ENCODE measurements around the gene BAK1.

The BAK1 gene

DNA sequence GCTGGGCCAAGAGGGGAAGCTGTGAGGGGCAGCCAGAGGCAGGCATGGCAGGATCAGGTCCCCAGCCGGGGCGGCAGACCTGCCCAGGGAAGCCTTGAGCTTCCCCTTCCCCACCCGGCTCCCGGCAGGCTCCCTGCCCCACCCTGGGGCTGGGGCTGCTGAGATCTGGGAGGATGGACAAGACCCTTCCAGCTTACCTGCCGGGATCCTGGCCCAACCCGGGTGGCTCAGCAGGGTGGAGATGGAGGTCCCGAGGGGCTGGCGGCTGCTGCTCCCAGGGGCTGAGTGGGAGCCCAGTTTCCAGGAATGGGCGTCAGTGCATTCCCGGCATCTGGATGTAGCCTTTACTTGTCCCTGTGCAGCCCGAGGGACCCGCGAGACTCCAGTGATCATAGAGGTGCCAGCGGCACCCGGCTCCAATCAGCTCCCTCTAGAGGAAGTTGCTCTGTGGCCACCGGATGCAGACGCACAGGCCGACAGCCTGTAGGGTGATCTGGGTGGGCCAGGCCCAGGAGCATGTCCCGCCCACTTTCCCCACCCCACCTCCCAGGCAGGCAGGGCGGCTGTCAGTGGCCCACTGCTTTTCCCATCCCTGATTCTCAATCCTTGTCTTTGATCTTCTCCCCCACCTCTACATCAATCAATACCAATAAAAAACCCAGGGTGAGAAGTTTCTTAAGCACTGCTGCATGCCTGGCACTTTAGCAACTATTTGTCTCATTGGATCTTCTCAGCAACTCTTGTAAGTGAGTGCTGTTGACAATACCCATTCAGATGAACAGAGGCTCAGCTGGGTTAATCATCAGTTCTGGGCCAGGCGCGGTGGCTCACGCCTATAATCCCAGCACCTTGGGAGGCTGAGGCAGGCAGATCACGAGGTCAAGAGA, at the start of gene BAK1:
Gene BAK1 (minus strand): TSS at position 449 of the 887 bp plus-strand sequence. CDS start 2,672 bp downstream, outside the sequence.
- TF ChIP-seq, protein P1, sequence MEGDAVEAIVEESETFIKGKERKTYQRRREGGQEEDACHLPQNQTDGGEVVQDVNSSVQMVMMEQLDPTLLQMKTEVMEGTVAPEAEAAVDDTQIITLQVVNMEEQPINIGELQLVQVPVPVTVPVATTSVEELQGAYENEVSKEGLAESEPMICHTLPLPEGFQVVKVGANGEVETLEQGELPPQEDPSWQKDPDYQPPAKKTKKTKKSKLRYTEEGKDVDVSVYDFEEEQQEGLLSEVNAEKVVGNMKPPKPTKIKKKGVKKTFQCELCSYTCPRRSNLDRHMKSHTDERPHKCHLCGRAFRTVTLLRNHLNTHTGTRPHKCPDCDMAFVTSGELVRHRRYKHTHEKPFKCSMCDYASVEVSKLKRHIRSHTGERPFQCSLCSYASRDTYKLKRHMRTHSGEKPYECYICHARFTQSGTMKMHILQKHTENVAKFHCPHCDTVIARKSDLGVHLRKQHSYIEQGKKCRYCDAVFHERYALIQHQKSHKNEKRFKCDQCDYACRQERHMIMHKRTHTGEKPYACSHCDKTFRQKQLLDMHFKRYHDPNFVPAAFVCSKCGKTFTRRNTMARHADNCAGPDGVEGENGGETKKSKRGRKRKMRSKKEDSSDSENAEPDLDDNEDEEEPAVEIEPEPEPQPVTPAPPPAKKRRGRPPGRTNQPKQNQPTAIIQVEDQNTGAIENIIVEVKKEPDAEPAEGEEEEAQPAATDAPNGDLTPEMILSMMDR (IDR thresholded peaks at IDR 0.05; ENCODE audit: low read depth, low read length, missing control alignments) = peak; percentile 49
- H3K4me3 ChIP-seq (replicated peaks; ENCODE audit: low read depth, low read length) = peak within 1 kb of the TSS; percentile 95
- peak; percentile 61 for DNase-seq (ENCODE audit: extremely low read depth, low read depth)

DNA sequence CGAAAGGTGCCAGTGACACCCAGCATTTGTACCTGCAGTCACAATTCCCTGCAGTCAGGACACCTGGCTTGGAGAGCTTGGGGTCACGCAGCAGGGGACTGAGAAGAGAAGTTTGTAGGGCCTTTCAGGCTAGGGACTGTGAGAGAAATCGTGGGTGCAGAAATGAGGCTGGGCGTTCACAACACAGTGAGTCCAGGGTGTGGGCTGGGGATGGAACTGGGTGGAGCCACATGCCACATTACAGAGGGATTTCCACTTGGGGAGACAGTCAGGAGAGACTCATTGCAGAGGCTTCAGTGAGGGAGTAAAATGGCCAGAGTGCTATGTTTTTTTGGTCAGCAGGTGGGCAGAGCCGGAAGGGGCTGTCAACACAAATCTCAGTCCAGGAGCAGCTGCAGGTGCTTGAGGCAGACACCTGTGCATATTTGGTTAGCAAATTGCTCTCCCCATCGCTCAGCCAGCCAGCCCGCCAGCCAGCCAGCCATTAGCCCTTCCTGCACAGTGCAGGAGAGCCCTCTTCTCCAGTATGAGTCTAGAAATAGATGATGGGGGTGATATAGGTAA, 48.4 kb upstream of the BAK1 start:
- TF ChIP-seq, protein P1 (IDR thresholded peaks at IDR 0.05; ENCODE audit: low read depth, low read length, missing control alignments) = no peak
- DNase-seq (ENCODE audit: extremely low read depth, low read depth) = no peak
- no peak overlapping the region for H3K4me3 ChIP-seq (replicated peaks; ENCODE audit: low read depth, low read length)

DNA sequence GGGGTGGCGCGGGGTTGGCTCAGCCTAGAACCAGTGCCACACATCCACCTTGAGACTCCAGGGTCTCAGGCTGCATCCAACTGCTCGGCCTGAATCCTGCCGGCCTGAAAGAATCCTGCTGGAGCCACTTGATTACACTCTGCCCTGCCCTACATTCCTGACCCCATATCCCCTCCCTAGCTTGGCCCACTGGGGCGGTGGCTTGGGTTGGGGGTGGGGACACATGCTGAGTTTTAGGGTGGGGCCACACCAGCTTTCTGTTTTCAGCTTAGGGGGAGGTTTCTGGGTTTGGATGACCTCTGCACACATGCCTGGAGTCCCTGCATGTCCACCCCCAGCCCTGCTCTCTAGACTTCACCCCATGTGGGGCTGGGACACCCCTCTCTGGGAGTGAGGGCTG, 47.8 kb upstream of the BAK1 start:
- DNase-seq (ENCODE audit: extremely low read depth, low read depth) = no peak
- TF ChIP-seq, protein P1 (IDR thresholded peaks at IDR 0.05; ENCODE audit: low read depth, low read length, missing control alignments) = no peak

DNA sequence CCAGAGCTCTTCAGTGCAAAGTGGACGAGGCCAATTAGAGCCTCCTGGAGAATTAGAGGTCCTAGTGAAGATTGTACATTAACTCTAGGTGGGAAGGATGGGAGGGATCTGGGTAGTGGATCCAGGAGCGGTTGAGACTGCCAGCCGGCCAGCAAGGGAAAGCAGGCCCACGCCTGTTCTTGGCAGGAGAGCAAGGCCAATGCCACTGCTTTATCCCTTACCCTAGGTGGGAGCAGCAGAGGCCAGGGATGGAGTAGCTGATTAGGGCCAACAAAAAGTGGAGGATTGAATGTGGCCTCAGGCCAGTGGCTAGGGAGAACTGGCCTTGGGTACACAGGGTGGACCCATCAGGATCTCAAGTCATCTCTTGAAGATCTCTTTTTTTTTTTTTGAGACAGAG, 44.8 kb upstream of the BAK1 start:
- DNase-seq (ENCODE audit: extremely low read depth, low read depth) = no peak
- H3K4me3 ChIP-seq (replicated peaks; ENCODE audit: low read depth, low read length) = no peak overlapping the region
- TF ChIP-seq, protein P1 (IDR thresholded peaks at IDR 0.05; ENCODE audit: low read depth, low read length, missing control alignments) = no peak

More for the DNA sequence above, 47.8 kb upstream of the BAK1 start:
- no peak overlapping the region for H3K4me3 ChIP-seq (replicated peaks; ENCODE audit: low read depth, low read length)

DNA sequence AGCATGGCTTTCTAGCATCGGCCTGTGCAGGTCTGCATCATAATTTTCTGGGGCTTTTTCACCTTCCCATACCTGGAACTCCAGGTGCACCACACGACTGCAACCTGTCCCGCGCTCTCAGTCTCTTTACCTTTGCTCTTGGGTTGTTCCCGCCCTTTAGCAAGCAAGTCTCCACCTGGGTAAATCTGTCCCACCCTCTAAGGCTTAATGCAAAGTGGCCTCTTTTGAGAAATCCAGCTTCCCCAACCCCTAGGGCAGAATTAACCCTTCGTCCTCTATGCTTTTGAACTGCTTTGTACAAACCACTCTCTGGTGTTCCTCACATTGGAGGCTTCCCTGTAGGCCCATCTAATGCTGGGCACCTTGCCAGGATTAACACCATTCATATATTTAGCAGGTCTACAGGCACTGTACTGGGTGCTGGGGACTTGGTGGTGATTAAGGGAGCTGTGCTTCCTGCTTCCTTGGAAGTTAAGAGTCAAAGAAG, 43.9 kb upstream of the BAK1 start:
- TF ChIP-seq, protein P1 (IDR thresholded peaks at IDR 0.05; ENCODE audit: low read depth, low read length, missing control alignments) = no peak
- H3K4me3 ChIP-seq (replicated peaks; ENCODE audit: low read depth, low read length) = no peak overlapping the region
- no peak for DNase-seq (ENCODE audit: extremely low read depth, low read depth)

DNA sequence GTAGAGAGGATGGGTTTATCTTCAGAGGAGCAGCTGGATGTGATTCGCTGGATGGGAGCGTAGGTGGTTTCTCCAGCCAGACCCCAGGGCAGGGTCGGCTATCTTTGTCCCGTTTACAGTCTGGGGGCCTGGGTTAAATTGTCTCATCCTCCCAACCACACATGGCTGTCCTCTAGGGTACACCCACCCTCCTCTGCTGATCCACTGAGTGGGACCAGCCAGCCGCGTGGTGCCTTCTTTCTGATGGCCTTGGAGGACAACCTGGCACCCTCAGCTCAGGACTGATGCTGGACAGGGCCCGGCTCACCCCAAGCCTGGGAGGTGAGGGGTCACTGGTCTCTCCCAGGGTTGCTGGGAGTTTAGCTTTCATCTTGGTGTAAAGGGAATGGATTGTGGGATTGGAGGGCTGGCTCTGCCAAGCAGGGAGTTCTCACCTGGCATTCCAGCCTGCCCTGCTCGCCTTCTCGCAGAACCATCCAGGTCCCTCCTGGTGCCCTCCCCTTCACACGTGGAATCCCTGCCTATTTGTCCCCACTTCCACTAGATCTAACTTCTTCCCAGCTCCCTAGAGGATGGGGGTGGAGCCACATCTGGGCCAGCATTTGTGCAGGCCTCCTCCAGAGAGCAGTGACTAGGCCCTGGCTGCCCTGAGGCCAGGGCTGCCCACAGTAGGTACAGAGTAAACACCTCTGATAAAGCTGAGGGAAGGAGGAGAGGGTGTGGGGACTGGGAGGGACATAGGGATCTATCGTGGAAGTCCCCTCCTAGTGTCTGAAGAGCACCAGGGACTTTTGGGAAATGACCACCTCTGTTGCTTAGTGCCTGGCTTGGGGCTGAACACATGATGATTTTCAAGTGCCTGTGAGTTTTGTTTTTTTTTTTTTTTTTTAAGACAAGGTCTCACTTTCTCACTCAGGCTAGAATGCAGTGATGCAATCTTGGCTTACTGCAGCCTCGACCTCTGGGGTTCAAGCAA, 42.7 kb upstream of the BAK1 start:
- no peak for DNase-seq (ENCODE audit: extremely low read depth, low read depth)
- peak overlapping the region; percentile 61 for H3K4me3 ChIP-seq (replicated peaks; ENCODE audit: low read depth, low read length)
- TF ChIP-seq, protein P1 (IDR thresholded peaks at IDR 0.05; ENCODE audit: low read depth, low read length, missing control alignments) = no peak
